ENCODE measurements around the gene CACNA1I. TPM values are rescaled to one million over a fixed set of nuclear protein-coding genes. Genes with fewer than 3 reads are reported as not detected.

The CACNA1I gene
- total and polyA plus RNA-seq, 2 donors (not counting 1 experiment from before 2014, with no cell fraction given), result under 0.01 to 0.01 TPM

- H3K27ac ChIP-seq (ENCODE audit: insufficient read depth, low read length), result no peak overlapping the region
- H3K27me3 ChIP-seq (ENCODE audit: control insufficient read depth, insufficient read depth, low read length), result peaks cover 3% of the 10 kb centered on the region
- H2AFZ ChIP-seq (ENCODE audit: low read length), result no peak overlapping the region
- no peak for TF ChIP-seq CTCF (conservative IDR thresholded peaks at IDR 0.05 in 1 of 2, IDR thresholded peaks at IDR 0.05 in 1 of 2; ENCODE audit: low read depth in 1 of 2, low read length in 2 of 2)
- TF ChIP-seq EZH2 (IDR thresholded peaks at IDR 0.05; ENCODE audit: low read length, missing control alignments), result no peak
- H3K36me3 ChIP-seq (ENCODE audit: control insufficient read depth, insufficient read depth, low read length), result no peaks in the 10 kb centered on the region
- H3K4me3 ChIP-seq (replicated peaks in 1 of 4; ENCODE audit: control extremely low read depth in 1 of 4, insufficient read depth in 1 of 4, low read depth in 3 of 4, low read length in 4 of 4), result no peak overlapping the region
- H3K9me3 ChIP-seq (ENCODE audit: control insufficient read depth, insufficient read depth, low read depth, low read length), result no peaks in the 10 kb centered on the region
- DNase-seq (ENCODE audit: low read depth in 2 of 2), result peak in 1 of 2 donors; percentile 24
- H3K4me1 ChIP-seq (ENCODE audit: control insufficient read depth, extremely low read depth, insufficient read depth, low read length), result peaks cover 11% of the 10 kb centered on the region
- H4K20me1 ChIP-seq (ENCODE audit: control insufficient read depth, extremely low read depth, insufficient read depth, low read length), result no peaks in the 10 kb centered on the region
- H3K4me2 ChIP-seq (ENCODE audit: extremely low read depth, insufficient read depth, low read length), result no peak overlapping the region
- H3K79me2 ChIP-seq (ENCODE audit: control insufficient read depth, insufficient read depth, low read length), result no peaks in the 10 kb centered on the region
- no peak overlapping the region for H3K9ac ChIP-seq (ENCODE audit: insufficient read depth, low read length)
These were observed 22.7 kb downstream of the CACNA1I start for GRCh38 chr22:39593066-39593930.

- no peak for TF ChIP-seq CTCF (conservative IDR thresholded peaks at IDR 0.05 in 1 of 2, IDR thresholded peaks at IDR 0.05 in 1 of 2; ENCODE audit: low read depth in 1 of 2, low read length in 2 of 2)
- no peak for TF ChIP-seq EZH2 (IDR thresholded peaks at IDR 0.05; ENCODE audit: low read length, missing control alignments)
- no peak overlapping the region for H3K4me3 ChIP-seq (replicated peaks in 1 of 4; ENCODE audit: control extremely low read depth in 1 of 4, insufficient read depth in 1 of 4, low read depth in 3 of 4, low read length in 4 of 4)
- no peaks in the 10 kb centered on the region for H4K20me1 ChIP-seq (ENCODE audit: control insufficient read depth, extremely low read depth, insufficient read depth, low read length)
- H3K27ac ChIP-seq (ENCODE audit: insufficient read depth, low read length), result no peak overlapping the region
- no peak for DNase-seq (ENCODE audit: low read depth in 2 of 2)
- no peaks in the 10 kb centered on the region for H3K9me3 ChIP-seq (ENCODE audit: control insufficient read depth, insufficient read depth, low read depth, low read length)
- no peak overlapping the region for H3K4me2 ChIP-seq (ENCODE audit: extremely low read depth, insufficient read depth, low read length)
- H2AFZ ChIP-seq (ENCODE audit: low read length), result no peak overlapping the region
- peaks cover 3% of the 10 kb centered on the region for H3K27me3 ChIP-seq (ENCODE audit: control insufficient read depth, insufficient read depth, low read length)
- H3K4me1 ChIP-seq (ENCODE audit: control insufficient read depth, extremely low read depth, insufficient read depth, low read length), result peaks cover 11% of the 10 kb centered on the region
- H3K36me3 ChIP-seq (ENCODE audit: control insufficient read depth, insufficient read depth, low read length), result no peaks in the 10 kb centered on the region
- no peak overlapping the region for H3K9ac ChIP-seq (ENCODE audit: insufficient read depth, low read length)
- H3K79me2 ChIP-seq (ENCODE audit: control insufficient read depth, insufficient read depth, low read length), result no peaks in the 10 kb centered on the region
These were observed 23.4 kb downstream of the CACNA1I start for GRCh38 chr22:39593931-39594285.

GRCh38 chr22:39594411-39594810 lies 23.9 kb downstream of the CACNA1I start:
- DNase-seq (ENCODE audit: low read depth in 2 of 2), result no peak
- Histone ChIP-seq H3K4me3 (replicated peaks in 1 of 4; ENCODE audit: control extremely low read depth in 1 of 4, insufficient read depth in 1 of 4, low read depth in 3 of 4, low read length in 4 of 4) (no peak overlapping the region), H3K4me1 (ENCODE audit: control insufficient read depth, extremely low read depth, insufficient read depth, low read length) (peaks cover 11% of the 10 kb centered on the region), H3K36me3 (ENCODE audit: control insufficient read depth, insufficient read depth, low read length) (no peaks in the 10 kb centered on the region), H3K27me3 (ENCODE audit: control insufficient read depth, insufficient read depth, low read length) (peaks cover 3% of the 10 kb centered on the region), H3K27ac (ENCODE audit: insufficient read depth, low read length) (no peak overlapping the region), H3K9me3 (ENCODE audit: control insufficient read depth, insufficient read depth, low read depth, low read length) (no peaks in the 10 kb centered on the region), H3K79me2 (ENCODE audit: control insufficient read depth, insufficient read depth, low read length) (no peaks in the 10 kb centered on the region), H3K9ac (ENCODE audit: insufficient read depth, low read length) (no peak overlapping the region), H3K4me2 (ENCODE audit: extremely low read depth, insufficient read depth, low read length) (no peak overlapping the region), H2AFZ (ENCODE audit: low read length) (no peak overlapping the region), H4K20me1 (ENCODE audit: control insufficient read depth, extremely low read depth, insufficient read depth, low read length) (no peaks in the 10 kb centered on the region)
- TF ChIP-seq EZH2 (IDR thresholded peaks at IDR 0.05; ENCODE audit: low read length, missing control alignments) (no peak), CTCF (conservative IDR thresholded peaks at IDR 0.05 in 1 of 2, IDR thresholded peaks at IDR 0.05 in 1 of 2; ENCODE audit: low read depth in 1 of 2, low read length in 2 of 2) (no peak)
